ENCODE data around the gene SYNJ2.

Gene SYNJ2

GRCh38 chr6:158071121-158072082 lies 89.7 kb downstream of the SYNJ2 start:
- in situ Hi-C loops (cut with MboI; ENCODE audit: low sequenced_read_pairs) = no loop called here

GRCh38 chr6:158072083-158072721 lies 90.5 kb downstream of the SYNJ2 start:
- in situ Hi-C loops (cut with MboI; ENCODE audit: low sequenced_read_pairs) = no loop called here

GRCh38 chr6:158073776-158074175 lies 92.1 kb downstream of the SYNJ2 start:
- in situ Hi-C loops (cut with MboI; ENCODE audit: low sequenced_read_pairs) = no loop called here

GRCh38 chr6:158076548-158076947 lies 94.9 kb downstream of the SYNJ2 start:
- in situ Hi-C loops (cut with MboI; ENCODE audit: low sequenced_read_pairs) = no loop called here

GRCh38 chr6:158077676-158078075 lies 96.0 kb downstream of the SYNJ2 start:
- in situ Hi-C loops (cut with MboI; ENCODE audit: low sequenced_read_pairs) = no loop called here

- in situ Hi-C loops (cut with MboI; ENCODE audit: low sequenced_read_pairs) = no loop called here
Measured at GRCh38 chr6:158078320-158078719, 96.7 kb downstream of the SYNJ2 start.

GRCh38 chr6:158080849-158081656 lies 99.4 kb downstream of the SYNJ2 start:
- in situ Hi-C loops (cut with MboI; ENCODE audit: low sequenced_read_pairs) = loop anchor here (10.0 kb wide), 1 partner anchor 146 kb away; no protein-coding TSS in a partner anchor

GRCh38 chr6:158081657-158081935 lies 99.9 kb downstream of the SYNJ2 start:
- in situ Hi-C loops (cut with MboI; ENCODE audit: low sequenced_read_pairs) = loop anchor here (10.0 kb wide), 1 partner anchor 147 kb away; no protein-coding TSS in a partner anchor

- in situ Hi-C loops (cut with MboI; ENCODE audit: low sequenced_read_pairs) = loop anchor here (10.0 kb wide), 1 partner anchor 149 kb away; no protein-coding TSS in a partner anchor
Measured at GRCh38 chr6:158083455-158084325, 102.0 kb downstream of the SYNJ2 start.

GRCh38 chr6:158085261-158086053 lies 103.8 kb downstream of the SYNJ2 start:
- in situ Hi-C loops (cut with MboI; ENCODE audit: low sequenced_read_pairs) = loop anchor here (10.0 kb wide), 1 partner anchor 151 kb away; no protein-coding TSS in a partner anchor

- in situ Hi-C loops (cut with MboI; ENCODE audit: low sequenced_read_pairs) = loop anchor here (10.0 kb wide), 1 partner anchor 151 kb away; no protein-coding TSS in a partner anchor
Measured at GRCh38 chr6:158086054-158086503, 104.4 kb downstream of the SYNJ2 start.

GRCh38 chr6:158086504-158087223 lies 105.0 kb downstream of the SYNJ2 start:
- in situ Hi-C loops (cut with MboI; ENCODE audit: low sequenced_read_pairs) = loop anchor here (10.0 kb wide), 1 partner anchor 152 kb away; no protein-coding TSS in a partner anchor

GRCh38 chr6:158087224-158087867 lies 105.7 kb downstream of the SYNJ2 start:
- in situ Hi-C loops (cut with MboI; ENCODE audit: low sequenced_read_pairs) = loop anchor here (10.0 kb wide), 1 partner anchor 153 kb away; no protein-coding TSS in a partner anchor

- in situ Hi-C loops (cut with MboI; ENCODE audit: low sequenced_read_pairs) = no loop called here
Measured at GRCh38 chr6:158092806-158093205, 111.1 kb downstream of the SYNJ2 start.

GRCh38 chr6:158095031-158095430 lies 113.4 kb downstream of the SYNJ2 start:
- in situ Hi-C loops (cut with MboI; ENCODE audit: low sequenced_read_pairs) = no loop called here

- in situ Hi-C loops (cut with MboI; ENCODE audit: low sequenced_read_pairs) = no loop called here
Measured at GRCh38 chr6:158095671-158096070, 114.0 kb downstream of the SYNJ2 start.

- in situ Hi-C loops (cut with MboI; ENCODE audit: low sequenced_read_pairs) = no loop called here
Measured at GRCh38 chr6:158103228-158103627, 121.6 kb downstream of the SYNJ2 start.

- in situ Hi-C loops (cut with MboI; ENCODE audit: low sequenced_read_pairs) = no loop called here
Measured at GRCh38 chr6:158104696-158105095, 123.0 kb downstream of the SYNJ2 start.
